NK-92 (cell line): ENCODE data around the gene USP17L28.
"Not testable (repeated sequence)": the region's sequence is repeated elsewhere in the genome, so short reads cannot be mapped to it uniquely, and the experiment has no call there.

Experiments used
- DNase-seq: peaks from one replicate; lab custom pipeline; 2025; ENCODE audit not compliant: unreplicated experiment; lab: John Stamatoyannopoulos, UW

The USP17L28 gene

GRCh38 chr4:9348593-9348992, at the start of gene USP17L28:
USP17L28 (plus strand) TSS chr4:9348893; CDS start chr4:9348893, 0 bp downstream.
- not testable (repeated sequence) for DNase-seq

GRCh38 chr4:9324191-9324590, 24.5 kb upstream of the USP17L28 start:
- not testable (repeated sequence) for DNase-seq

- not testable (repeated sequence) for DNase-seq
Measured at GRCh38 chr4:9324865-9325264, 23.8 kb upstream of the USP17L28 start, which contains the start of gene USP17L24. USP17L24 (plus strand) TSS chr4:9325165; CDS start chr4:9325165, 0 bp downstream.

GRCh38 chr4:9329611-9330010, 19.1 kb upstream of the USP17L28 start, which contains the start of gene USP17L25:
USP17L25 (plus strand) TSS chr4:9329911; CDS start chr4:9329911, 0 bp downstream.
- not testable (repeated sequence) for DNase-seq

- not testable (repeated sequence) for DNase-seq
Measured at GRCh38 chr4:9334358-9334757, 14.3 kb upstream of the USP17L28 start, which contains the start of gene USP17L26. USP17L26 (plus strand) TSS chr4:9334658; CDS start chr4:9334658, 0 bp downstream.

GRCh38 chr4:9339103-9339502, 9.6 kb upstream of the USP17L28 start, which contains the start of gene USP17L5:
USP17L5 (plus strand) TSS chr4:9339403; CDS start chr4:9339403, 0 bp downstream.
- not testable (repeated sequence) for DNase-seq

GRCh38 chr4:9343848-9344247, 4.8 kb upstream of the USP17L28 start, which contains the start of gene USP17L27:
USP17L27 (plus strand) TSS chr4:9344148; CDS start chr4:9344148, 0 bp downstream.
- DNase-seq = not testable (repeated sequence)

GRCh38 chr4:9350866-9351265, 2.2 kb downstream of the USP17L28 start:
- not testable (repeated sequence) for DNase-seq

- not testable (repeated sequence) for DNase-seq
Measured at GRCh38 chr4:9353338-9353737, 4.6 kb downstream of the USP17L28 start, which contains the start of gene USP17L29. USP17L29 (plus strand) TSS chr4:9353638; CDS start chr4:9353638, 0 bp downstream.

- DNase-seq = not testable (repeated sequence)
Measured at GRCh38 chr4:9362829-9363228, 14.1 kb downstream of the USP17L28 start, which contains the start of gene USP17L30. USP17L30 (plus strand) TSS chr4:9363129; CDS start chr4:9363129, 0 bp downstream.

GRCh38 chr4:9379881-9380280, 31.2 kb downstream of the USP17L28 start:
- not testable (repeated sequence) for DNase-seq

GRCh38 chr4:9381012-9381534, 32.4 kb downstream of the USP17L28 start:
- DNase-seq = not testable (repeated sequence)

- DNase-seq = no peak
Measured at GRCh38 chr4:9384126-9384525, 35.4 kb downstream of the USP17L28 start.

- not testable (repeated sequence) for DNase-seq
Measured at GRCh38 chr4:9389001-9389400, 40.3 kb downstream of the USP17L28 start.
